CD4-positive, alpha-beta T cell treated with Interleukin-1 beta for 1 hour (primary cell): Measurements from ENCODE around the gene RDH8.
A peak's percentile ranks its signal among the peaks of the same experiment; 100 is the strongest.

Experiments used
- DNase-seq, 2 donors: peaks; one replicate each; pipeline ENCODE4 v3.0.0-alpha.2; 2020 to 2022

The RDH8 gene

GRCh38 chr19:10013316-10013715 is at the start of gene RDH8:
Gene RDH8 (plus strand): TSS chr19:10013483. CDS start chr19:10013498, 15 bp downstream.
- no peak for DNase-seq

- DNase-seq: no peak
Observed at GRCh38 chr19:9966024-9966423, 47.3 kb upstream of the RDH8 start.

GRCh38 chr19:9966448-9966847 is 46.8 kb upstream of the RDH8 start:
- no peak for DNase-seq

- DNase-seq: no peak
Observed at GRCh38 chr19:9967326-9967725, 46.0 kb upstream of the RDH8 start.

- DNase-seq: no peak
Observed at GRCh38 chr19:9968820-9969687, 44.2 kb upstream of the RDH8 start.

GRCh38 chr19:9969688-9969975 is 43.7 kb upstream of the RDH8 start:
- DNase-seq: no peak

- DNase-seq: no peak
Observed at GRCh38 chr19:9970481-9970880, 42.8 kb upstream of the RDH8 start.

- DNase-seq: no peak
Observed at GRCh38 chr19:9971166-9971897, 42.0 kb upstream of the RDH8 start.

- no peak for DNase-seq
Observed at GRCh38 chr19:9972103-9972502, 41.2 kb upstream of the RDH8 start.

- no peak for DNase-seq
Observed at GRCh38 chr19:9981406-9982260, 31.6 kb upstream of the RDH8 start.

GRCh38 chr19:9986787-9987281 is 26.4 kb upstream of the RDH8 start:
- DNase-seq: no peak

GRCh38 chr19:9989504-9989903 is 23.8 kb upstream of the RDH8 start:
- DNase-seq: no peak

- no peak for DNase-seq
Observed at GRCh38 chr19:9991425-9992191, 21.7 kb upstream of the RDH8 start.

GRCh38 chr19:9995084-9995483 is 18.2 kb upstream of the RDH8 start:
- no peak for DNase-seq

- no peak for DNase-seq
Observed at GRCh38 chr19:9995999-9996398, 17.3 kb upstream of the RDH8 start.

- no peak for DNase-seq
Observed at GRCh38 chr19:9996541-9996940, 16.7 kb upstream of the RDH8 start.

GRCh38 chr19:10000171-10000826 is 13.0 kb upstream of the RDH8 start:
- DNase-seq: peak; percentile 54 to 62

- DNase-seq: no peak
Observed at GRCh38 chr19:10001899-10002298, 11.4 kb upstream of the RDH8 start.

- no peak for DNase-seq
Observed at GRCh38 chr19:10003271-10003670, 10.0 kb upstream of the RDH8 start.

- DNase-seq: no peak
Observed at GRCh38 chr19:10004617-10005016, 8.7 kb upstream of the RDH8 start.

- no peak for DNase-seq
Observed at GRCh38 chr19:10005632-10006334, 7.5 kb upstream of the RDH8 start.
